GM18858 (cell line): Measurements from ENCODE around the gene SMIM13.

Source experiments
- ATAC-seq: cut with Tn5 transposase; IDR thresholded peaks from one replicate; pipeline ENCODE4 v1.9.1; 2021; ENCODE audit not compliant: unreplicated experiment

SMIM13 gene

GRCh38 chr6:11185204-11185842 lies 91.7 kb downstream of the SMIM13 start:
- ATAC-seq, result no peak

- no peak for ATAC-seq
Measured at GRCh38 chr6:11187301-11187700, 93.7 kb downstream of the SMIM13 start.
